Astrocyte of the cerebellum (primary cell): Measurements from ENCODE around the gene PDCD2L.
"Not testable (repeated sequence)": the region's sequence is repeated elsewhere in the genome, so short reads cannot be mapped to it uniquely, and the experiment has no call there.

Source experiments
- DNase-seq: peaks from one replicate; pipeline ENCODE4 v3.0.0-alpha.2; 2011; ENCODE audit warnings: low read depth
- H3K4me3 ChIP-seq: 2 replicates; pipeline ENCODE4 v1.5.1; 2011; ENCODE audit warnings: mild to moderate bottlenecking, low read depth, low read length, moderate library complexity
- in situ Hi-C: cut with HindIII; loops from 2 replicates; pipeline ENCODE4 v1.10.0; 2017; ENCODE audit warnings: low sequenced_read_pairs
- TF ChIP-seq, protein P1 (sequence below): IDR thresholded peaks from 2 replicates; pipeline ENCODE4 v1.5.1; 2012; ENCODE audit warnings: low read length, low read depth, moderate library complexity, mild to moderate bottlenecking; ENCODE audit errors: missing control alignments

The PDCD2L gene

DNA sequence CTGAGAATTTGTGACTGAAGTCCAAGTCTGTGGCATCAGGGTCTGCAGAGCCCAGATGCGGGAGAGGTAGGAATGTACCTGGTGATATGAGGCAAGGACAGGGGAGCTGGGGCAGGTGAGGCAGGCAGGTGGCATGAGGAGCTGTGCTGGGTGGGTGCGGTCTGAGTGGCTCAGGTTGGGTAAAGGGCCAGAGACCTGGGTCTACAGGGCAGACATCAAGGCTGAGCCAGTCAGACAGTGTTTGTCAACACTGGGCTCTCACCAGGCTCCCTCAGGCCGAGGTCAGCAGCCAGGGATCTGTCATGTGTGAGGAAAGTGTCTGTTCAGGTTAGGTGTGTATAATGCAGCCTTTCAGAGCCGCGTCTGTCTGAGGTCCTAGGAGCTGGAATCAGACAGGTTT lies 20.6 kb upstream of the PDCD2L start:
- in situ Hi-C loops = no loop called here
- no peak overlapping the region for H3K4me3 ChIP-seq
- DNase-seq = no peak
- TF ChIP-seq, protein P1, sequence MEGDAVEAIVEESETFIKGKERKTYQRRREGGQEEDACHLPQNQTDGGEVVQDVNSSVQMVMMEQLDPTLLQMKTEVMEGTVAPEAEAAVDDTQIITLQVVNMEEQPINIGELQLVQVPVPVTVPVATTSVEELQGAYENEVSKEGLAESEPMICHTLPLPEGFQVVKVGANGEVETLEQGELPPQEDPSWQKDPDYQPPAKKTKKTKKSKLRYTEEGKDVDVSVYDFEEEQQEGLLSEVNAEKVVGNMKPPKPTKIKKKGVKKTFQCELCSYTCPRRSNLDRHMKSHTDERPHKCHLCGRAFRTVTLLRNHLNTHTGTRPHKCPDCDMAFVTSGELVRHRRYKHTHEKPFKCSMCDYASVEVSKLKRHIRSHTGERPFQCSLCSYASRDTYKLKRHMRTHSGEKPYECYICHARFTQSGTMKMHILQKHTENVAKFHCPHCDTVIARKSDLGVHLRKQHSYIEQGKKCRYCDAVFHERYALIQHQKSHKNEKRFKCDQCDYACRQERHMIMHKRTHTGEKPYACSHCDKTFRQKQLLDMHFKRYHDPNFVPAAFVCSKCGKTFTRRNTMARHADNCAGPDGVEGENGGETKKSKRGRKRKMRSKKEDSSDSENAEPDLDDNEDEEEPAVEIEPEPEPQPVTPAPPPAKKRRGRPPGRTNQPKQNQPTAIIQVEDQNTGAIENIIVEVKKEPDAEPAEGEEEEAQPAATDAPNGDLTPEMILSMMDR = no peak

DNA sequence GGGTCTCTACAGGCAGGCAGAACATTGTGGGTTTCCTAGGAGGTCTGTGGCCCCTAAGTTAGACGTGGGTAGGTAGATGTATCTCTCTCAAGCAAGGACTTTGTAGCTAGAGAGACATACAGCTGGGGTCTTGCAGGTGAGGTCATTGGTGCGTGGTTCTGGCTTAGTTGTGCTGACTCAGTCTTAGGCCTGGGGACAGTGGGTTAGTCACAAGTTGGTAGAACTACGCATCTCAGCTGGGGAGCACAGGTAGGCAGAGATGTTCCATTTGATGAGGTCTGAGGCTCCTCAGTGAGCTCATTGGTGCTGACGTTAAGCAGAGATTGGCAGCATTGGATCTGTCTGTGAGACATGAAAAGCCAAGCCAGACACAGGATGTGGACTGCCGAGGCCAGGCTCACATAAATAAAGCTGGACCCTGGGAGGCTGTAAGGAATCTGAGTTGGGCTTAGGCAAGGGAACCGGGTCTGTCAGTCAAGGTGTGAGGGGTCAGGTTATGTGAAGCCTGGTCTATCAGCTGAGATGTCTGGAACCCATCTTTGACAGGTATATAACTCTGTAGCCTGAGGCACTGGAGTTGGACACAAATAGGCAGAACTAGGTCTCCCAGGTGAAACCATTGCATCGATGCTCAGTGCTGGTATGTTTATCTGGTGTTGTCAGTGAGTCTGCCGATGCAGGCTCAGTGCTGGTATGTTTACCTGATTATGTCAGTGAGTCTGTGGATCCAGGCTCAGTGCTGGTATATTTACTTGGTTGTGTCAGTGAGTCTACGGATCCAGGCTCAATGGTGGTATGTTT lies 17.4 kb upstream of the PDCD2L start:
- DNase-seq = no peak
- in situ Hi-C loops = no loop called here
- no peak overlapping the region for H3K4me3 ChIP-seq
- TF ChIP-seq, protein P1 = no peak

- in situ Hi-C loops = no loop called here
Observed at GRCh38 chr19:34387446-34387810, 16.8 kb upstream of the PDCD2L start.

GRCh38 chr19:34388745-34389144 lies 15.5 kb upstream of the PDCD2L start:
- H3K4me3 ChIP-seq, DNase-seq, in situ Hi-C loops: not testable (repeated sequence)

More at GRCh38 chr19:34387446-34387810, 16.8 kb upstream of the PDCD2L start:
- TF ChIP-seq, protein P1 = no peak
- no peak overlapping the region for H3K4me3 ChIP-seq
- no peak for DNase-seq

DNA sequence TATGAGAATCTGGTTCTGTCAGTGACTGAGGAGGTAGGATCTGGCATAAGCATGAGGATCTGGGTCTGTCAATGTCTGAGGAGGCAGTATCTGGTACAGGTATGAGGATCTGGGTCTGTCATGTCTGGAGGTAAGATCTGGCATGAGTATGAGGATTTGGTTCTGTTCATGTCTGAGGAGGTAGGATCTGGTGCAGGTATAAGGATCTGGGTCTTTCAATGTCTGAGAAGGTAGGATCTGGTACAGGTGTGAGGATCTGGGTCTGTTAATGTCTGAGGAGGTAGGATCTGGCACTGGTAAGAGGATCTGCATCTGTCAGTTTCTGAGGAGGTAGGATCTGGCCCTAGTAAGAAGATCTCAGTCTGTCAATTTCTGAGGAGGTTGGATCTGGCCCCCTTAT lies 12.4 kb upstream of the PDCD2L start:
- no peak for DNase-seq
- no peak overlapping the region for H3K4me3 ChIP-seq
- TF ChIP-seq, protein P1 = no peak
- in situ Hi-C loops = no loop called here

DNA sequence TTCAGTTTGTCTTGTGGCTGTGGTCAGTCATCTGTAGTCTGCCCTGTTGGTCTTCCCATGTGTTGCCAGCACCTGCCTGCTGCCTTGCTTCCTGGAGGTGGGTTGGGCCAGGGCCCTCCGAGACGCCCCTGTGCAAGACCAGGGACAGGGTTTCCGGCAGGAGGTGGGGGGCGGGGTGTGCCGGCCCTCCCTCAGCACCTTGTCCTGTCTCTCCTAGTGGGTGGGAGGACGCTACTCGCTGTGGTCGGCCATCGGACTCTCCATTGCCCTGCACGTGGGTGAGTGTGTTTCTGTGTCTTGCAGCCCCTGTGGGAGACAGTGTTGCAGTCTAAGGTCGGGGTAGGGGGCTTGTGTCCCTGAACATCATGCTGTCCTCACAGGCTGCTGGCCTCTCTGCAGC lies 11.2 kb upstream of the PDCD2L start:
- no peak for DNase-seq
- in situ Hi-C loops = no loop called here
- TF ChIP-seq, protein P1 = no peak

GRCh38 chr19:34393629-34394028 lies 10.6 kb upstream of the PDCD2L start:
- in situ Hi-C loops = no loop called here
- H3K4me3 ChIP-seq = no peak overlapping the region
- TF ChIP-seq, protein P1 = no peak
- no peak for DNase-seq

More for the DNA sequence above, 11.2 kb upstream of the PDCD2L start:
- H3K4me3 ChIP-seq = no peak overlapping the region
